Measurements from ENCODE around the gene SBF2.
A peak's percentile ranks its signal among the peaks of the same experiment; 100 is the strongest.
"Not testable (repeated sequence)": the region's sequence is repeated elsewhere in the genome, so short reads cannot be mapped to it uniquely, and the experiment has no call there.

Gene SBF2

GRCh38 chr11:10265936-10266335 lies 28.1 kb downstream of the SBF2 start:
- DNase-seq (ENCODE audit: low spot score): no peak

GRCh38 chr11:10264716-10265115 lies 29.3 kb downstream of the SBF2 start:
- DNase-seq (ENCODE audit: low spot score): not testable (repeated sequence)

GRCh38 chr11:10263929-10264328 lies 30.1 kb downstream of the SBF2 start:
- DNase-seq (ENCODE audit: low spot score): no peak

GRCh38 chr11:10261821-10262220 lies 32.2 kb downstream of the SBF2 start:
- no peak for DNase-seq (ENCODE audit: low spot score)

- DNase-seq (ENCODE audit: low spot score): no peak
These were observed 36.5 kb downstream of the SBF2 start for GRCh38 chr11:10257478-10257877.

GRCh38 chr11:10255388-10256125 lies 38.5 kb downstream of the SBF2 start:
- peak; percentile 59 for DNase-seq (ENCODE audit: low spot score)

GRCh38 chr11:10249448-10250131 lies 44.4 kb downstream of the SBF2 start:
- not testable (repeated sequence) for DNase-seq (ENCODE audit: low spot score)

- no peak for DNase-seq (ENCODE audit: low spot score)
These were observed 47.0 kb downstream of the SBF2 start for GRCh38 chr11:10247011-10247410.

- DNase-seq (ENCODE audit: low spot score): peak; percentile 32
These were observed 50.0 kb downstream of the SBF2 start for GRCh38 chr11:10243896-10244575.

- DNase-seq (ENCODE audit: low spot score): no peak
These were observed 57.2 kb downstream of the SBF2 start for GRCh38 chr11:10236840-10237239.

- no peak for DNase-seq (ENCODE audit: low spot score)
These were observed 60.4 kb downstream of the SBF2 start for GRCh38 chr11:10233581-10233980.

- no peak for DNase-seq (ENCODE audit: low spot score)
These were observed 61.3 kb downstream of the SBF2 start for GRCh38 chr11:10232756-10233155.

- DNase-seq (ENCODE audit: low spot score): not testable (repeated sequence)
These were observed 62.2 kb downstream of the SBF2 start for GRCh38 chr11:10231803-10232202.

GRCh38 chr11:10225553-10225952 lies 68.5 kb downstream of the SBF2 start:
- no peak for DNase-seq (ENCODE audit: low spot score)

- DNase-seq (ENCODE audit: low spot score): no peak
These were observed 71.6 kb downstream of the SBF2 start for GRCh38 chr11:10222399-10222798.

- no peak for DNase-seq (ENCODE audit: low spot score)
These were observed 72.7 kb downstream of the SBF2 start for GRCh38 chr11:10221342-10221741.

- DNase-seq (ENCODE audit: low spot score): no peak
These were observed 82.5 kb downstream of the SBF2 start for GRCh38 chr11:10211470-10211869.

- DNase-seq (ENCODE audit: low spot score): no peak
These were observed 84.7 kb downstream of the SBF2 start for GRCh38 chr11:10209326-10209725.

- DNase-seq (ENCODE audit: low spot score): peak; percentile 76
These were observed 85.9 kb downstream of the SBF2 start for GRCh38 chr11:10208131-10208575.

- DNase-seq (ENCODE audit: low spot score): no peak
These were observed 88.1 kb downstream of the SBF2 start for GRCh38 chr11:10205928-10206327.

- no peak for DNase-seq (ENCODE audit: low spot score)
These were observed 90.0 kb downstream of the SBF2 start for GRCh38 chr11:10204021-10204420.

GRCh38 chr11:10201343-10201742 lies 92.7 kb downstream of the SBF2 start:
- DNase-seq (ENCODE audit: low spot score): no peak

- DNase-seq (ENCODE audit: low spot score): no peak
These were observed 96.9 kb downstream of the SBF2 start for GRCh38 chr11:10197091-10197490.
